GM18505 (cell line): Measurements from ENCODE around the gene SMC5.
A peak's percentile ranks its signal among the peaks of the same experiment; 100 is the strongest.
"Not testable (repeated sequence)": the region's sequence is repeated elsewhere in the genome, so short reads cannot be mapped to it uniquely, and the experiment has no call there.

Experiments used
- ATAC-seq: cut with Tn5 transposase; IDR thresholded peaks from one replicate; pipeline ENCODE4 v1.9.1; 2021; ENCODE audit not compliant: unreplicated experiment
- POLR2A ChIP-seq: IDR thresholded peaks from 4 replicates; pipeline ENCODE4 v1.6.1; 2011; ENCODE audit warnings: borderline replicate concordance; ENCODE audit not compliant: insufficient read depth, insufficient read length; ENCODE audit errors: extremely low read depth

Gene SMC5

DNA sequence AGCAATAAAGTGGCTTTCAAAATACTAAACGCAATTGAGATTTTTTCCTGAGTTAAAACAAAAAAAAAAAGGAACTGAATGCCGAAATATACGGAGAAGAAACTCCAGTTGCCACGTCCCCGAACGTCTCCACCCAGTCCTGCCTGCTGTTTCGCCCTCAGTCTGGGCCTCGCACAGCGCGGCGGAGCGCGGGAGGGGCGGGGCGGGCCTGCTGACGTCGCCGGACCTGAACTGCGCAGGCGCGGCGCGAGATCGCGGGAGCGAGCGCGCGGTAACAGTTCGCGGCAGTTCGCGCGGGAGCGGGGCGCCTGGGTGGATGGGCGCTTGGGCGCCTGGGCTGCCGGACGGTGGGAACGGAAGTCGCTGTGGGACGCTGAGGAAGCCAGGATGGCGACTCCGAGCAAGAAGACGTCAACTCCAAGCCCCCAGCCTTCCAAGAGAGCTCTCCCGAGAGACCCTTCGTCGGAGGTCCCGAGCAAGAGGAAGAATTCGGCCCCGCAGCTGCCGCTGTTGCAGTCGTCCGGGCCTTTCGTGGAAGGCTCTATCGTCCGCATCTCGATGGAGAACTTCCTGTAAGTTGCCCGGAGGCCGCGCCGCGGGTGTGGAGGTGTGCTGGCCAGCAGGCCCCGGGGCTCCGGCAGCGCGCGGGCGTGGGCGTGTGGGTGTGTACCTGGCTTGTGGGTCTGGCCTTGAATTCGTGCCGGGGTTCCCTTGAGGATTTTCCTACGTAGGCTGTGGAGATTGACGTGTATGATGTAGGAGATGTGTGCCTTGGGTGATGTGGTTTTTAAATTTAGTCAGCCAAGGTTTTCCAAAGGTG is at the start of gene SMC5:
SMC5 (plus strand) TSS at position 287 of the 820 bp plus-strand sequence; CDS start at position 388, 101 bp downstream.
- peak; percentile 95 for TF ChIP-seq POLR2A
- peak; percentile 88 for ATAC-seq

DNA sequence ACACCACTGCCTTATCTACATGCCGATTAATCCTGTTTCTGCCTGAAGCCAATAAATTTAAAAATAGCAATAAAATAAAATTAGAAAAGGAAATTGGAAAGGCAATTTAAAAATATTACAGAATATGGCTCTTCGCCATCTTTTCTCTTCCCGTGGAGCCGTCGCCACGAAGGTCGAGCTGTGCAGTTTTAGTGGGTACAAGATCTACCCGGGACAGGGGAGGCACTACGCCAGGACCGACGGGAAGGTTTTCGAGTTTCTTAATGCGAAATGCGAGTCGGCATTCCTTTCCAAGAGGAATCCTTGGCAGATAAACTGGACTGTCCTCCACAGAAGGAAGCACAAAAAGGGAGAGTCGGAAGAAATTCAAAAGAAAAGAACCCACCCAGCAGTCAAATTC is 41.7 kb upstream of the SMC5 start:
- TF ChIP-seq POLR2A: no peak
- ATAC-seq: no peak

DNA sequence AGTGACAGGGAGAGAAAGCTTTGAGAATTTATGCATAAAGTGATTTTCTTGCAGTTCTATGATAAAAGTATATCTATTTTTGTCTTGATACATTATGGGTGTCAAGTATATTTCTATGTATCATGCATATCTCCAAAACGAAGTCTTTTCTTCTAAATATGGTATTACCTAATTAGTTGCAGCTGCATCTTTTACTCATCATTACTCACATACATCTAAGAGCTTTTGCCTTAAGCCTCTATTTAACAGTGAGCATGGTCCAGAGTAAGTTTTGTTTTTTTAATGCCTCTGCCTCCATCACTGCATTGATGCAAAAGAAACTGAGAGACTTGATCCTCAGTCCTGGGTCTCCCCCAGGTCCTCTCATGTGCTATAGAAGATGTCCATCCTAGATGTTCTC is 40.0 kb upstream of the SMC5 start:
- TF ChIP-seq POLR2A: no peak
- no peak for ATAC-seq

DNA sequence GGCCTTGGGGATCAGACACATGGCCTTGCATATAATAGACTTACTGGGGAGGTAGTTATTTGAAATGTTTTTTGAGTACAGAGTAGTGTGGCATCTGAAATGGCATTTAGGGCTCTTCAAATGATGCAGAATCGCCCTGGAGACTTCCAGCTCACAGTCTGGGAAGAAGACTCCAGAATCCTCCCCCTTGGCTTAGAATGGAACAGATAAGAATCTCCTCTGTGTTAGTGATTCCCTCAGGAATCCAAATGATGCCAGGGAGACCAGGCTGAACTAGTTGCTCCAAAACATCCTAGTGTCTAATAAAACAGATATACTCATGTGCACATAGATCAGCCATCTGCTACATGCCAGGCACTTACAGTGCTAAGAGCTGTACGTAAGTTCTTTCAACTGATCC is 38.6 kb upstream of the SMC5 start:
- no peak for ATAC-seq
- TF ChIP-seq POLR2A: no peak

DNA sequence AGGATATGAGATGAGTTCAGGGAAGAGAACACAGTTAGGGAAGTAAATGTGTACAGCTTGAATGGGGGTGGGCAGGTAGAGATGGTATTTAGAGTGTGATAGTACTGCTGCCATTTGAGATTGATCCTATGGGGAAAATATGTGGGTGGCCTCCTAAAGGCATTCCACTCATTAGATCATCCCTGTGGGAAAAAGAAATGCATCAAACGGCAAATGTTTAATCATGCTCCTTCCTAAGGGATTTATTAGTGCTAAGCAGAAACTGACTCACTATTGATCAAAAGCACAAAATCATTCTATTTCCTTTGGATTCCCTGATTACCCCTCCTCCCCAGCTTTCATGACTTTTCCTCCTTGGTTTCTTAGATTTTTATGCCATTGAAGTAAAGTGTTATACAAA is 36.4 kb upstream of the SMC5 start:
- TF ChIP-seq POLR2A: no peak

DNA sequence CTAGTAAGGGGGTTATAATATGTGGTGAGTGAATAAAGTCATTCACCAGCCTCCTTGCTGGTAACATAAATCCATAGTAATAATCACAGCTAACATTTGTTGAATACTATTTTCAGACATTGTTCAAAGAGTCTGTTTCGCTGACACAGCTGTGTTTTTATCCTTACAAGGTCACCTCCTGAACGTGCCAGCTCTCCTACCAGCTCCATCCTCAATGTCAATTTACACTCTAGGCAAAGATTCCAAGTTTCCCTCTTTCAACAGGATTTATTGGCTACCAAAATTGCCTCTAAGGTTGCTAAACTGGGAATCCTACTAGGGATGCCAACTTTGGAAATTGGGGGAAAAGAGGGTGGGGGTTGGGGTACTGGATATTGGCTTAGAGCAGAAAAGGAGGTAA is 30.7 kb upstream of the SMC5 start:
- TF ChIP-seq POLR2A: no peak
- ATAC-seq: no peak

More for the DNA sequence above, 36.4 kb upstream of the SMC5 start:
- no peak for ATAC-seq

DNA sequence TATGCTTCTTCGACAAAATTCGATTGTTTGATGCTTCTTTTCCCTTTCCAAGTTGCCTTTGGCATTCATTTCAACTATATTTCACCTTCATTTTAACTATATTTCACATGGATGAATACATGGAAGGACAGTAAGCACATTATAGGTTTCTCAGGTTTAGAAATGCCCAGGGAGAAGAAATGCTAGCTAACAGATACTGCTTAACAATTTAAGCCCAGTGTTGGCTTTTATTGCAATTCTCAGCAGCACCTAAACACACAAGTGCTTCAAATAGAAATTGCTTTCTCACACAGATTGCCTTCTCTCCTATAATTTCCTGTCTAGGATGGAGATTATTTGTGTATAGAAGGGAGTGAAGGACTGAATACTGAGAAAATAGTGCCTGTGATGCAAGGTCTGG is 30.2 kb upstream of the SMC5 start:
- no peak for ATAC-seq

DNA sequence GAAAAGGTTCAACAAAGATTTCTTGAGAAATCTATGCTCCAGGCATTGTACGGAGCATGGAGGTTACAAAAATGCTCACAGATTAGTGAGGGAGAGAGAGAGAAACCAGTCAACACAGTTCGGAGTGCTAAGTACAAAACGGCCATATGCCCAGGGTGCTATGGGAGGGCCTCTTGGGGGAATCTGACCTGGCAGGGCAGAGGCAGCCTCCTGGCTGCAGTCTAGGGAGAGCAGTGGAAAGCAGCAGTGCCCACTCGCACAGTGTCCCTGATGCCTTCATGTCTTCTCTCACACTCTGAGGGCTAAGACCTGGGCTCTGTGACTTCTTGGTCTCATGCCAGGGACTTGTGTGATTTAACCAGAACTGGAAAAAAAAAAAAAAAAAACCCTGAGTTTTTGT is 29.8 kb upstream of the SMC5 start:
- TF ChIP-seq POLR2A: no peak
- no peak for ATAC-seq

More for the DNA sequence above, 30.2 kb upstream of the SMC5 start:
- no peak for TF ChIP-seq POLR2A

DNA sequence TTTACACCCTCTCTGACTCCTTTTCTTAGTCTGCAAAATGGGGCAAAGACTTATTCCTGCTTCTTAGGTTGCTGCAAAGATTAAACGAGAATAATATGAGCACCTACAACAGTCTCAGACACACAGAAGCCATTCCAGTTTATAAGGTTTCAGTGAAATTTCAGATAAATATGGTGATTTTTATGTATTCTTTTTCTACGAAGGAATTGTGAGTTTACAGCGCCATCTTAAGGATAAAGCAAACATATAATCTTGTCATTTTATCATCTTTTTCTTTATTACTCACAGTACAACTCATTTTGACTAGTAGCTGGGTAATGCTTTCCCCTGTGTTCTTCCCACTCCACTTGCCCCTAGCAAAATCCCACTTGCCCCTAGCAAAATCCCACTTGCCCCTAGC is 29.2 kb upstream of the SMC5 start:
- no peak for ATAC-seq

DNA sequence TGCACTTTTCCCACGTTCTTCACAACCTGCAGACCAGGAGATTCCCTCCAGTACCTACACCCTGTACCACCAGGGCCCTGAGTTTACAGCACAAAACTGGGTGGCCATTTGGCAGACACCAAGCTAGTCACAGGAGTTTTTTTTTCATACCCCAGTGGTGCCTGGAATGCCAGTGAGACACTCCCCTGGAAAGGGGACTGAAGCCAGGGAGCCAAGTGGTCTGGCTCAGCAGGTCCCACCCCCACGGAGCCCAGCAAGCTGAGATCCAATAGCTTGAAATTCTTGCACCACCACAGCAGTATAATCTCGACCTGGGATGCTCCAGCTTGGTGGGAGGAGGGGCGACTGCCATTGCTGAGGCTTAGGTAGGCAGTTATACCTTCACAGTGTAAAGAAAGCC is 26.3 kb upstream of the SMC5 start:
- TF ChIP-seq POLR2A: no peak
- no peak for ATAC-seq

More for the DNA sequence above, 29.2 kb upstream of the SMC5 start:
- TF ChIP-seq POLR2A: no peak

DNA sequence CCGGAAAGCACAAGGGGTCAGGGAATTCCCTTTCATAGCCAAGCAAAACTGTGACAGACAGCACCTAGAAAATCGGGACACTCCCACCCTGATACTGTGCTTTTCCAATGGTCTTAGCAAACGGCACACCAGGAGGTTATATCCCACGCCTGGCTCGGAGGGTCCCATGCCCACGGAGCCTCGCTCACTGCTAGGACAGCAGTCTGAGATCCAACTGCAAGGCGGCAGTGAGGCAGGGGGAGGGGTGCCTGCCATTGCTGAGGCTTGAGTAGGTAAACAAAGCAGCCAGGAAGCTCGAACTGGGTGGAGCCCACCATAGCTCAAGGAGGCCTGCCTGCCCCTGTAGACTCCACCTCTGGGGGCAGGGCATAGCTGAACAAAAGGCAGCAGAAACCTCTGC is 24.6 kb upstream of the SMC5 start:
- ATAC-seq: not testable (repeated sequence)

DNA sequence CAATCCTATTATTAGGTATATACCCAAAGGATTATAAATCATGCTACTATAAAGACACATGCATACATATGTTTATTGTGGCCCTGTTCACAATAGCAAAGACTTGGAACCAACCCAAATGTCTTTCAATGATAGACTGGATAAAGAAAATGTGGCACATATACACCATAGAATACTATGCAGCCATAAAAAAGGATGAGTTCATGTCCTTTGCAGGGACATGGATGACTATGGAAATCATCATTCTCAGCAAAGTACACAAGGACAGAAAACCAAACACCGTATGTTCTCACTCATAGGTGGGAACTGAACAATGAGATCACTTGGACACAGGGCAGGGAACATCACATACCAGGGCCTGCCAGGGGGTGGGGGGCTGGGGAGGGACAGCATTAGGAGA is 12.8 kb upstream of the SMC5 start:
- not testable (repeated sequence) for ATAC-seq

DNA sequence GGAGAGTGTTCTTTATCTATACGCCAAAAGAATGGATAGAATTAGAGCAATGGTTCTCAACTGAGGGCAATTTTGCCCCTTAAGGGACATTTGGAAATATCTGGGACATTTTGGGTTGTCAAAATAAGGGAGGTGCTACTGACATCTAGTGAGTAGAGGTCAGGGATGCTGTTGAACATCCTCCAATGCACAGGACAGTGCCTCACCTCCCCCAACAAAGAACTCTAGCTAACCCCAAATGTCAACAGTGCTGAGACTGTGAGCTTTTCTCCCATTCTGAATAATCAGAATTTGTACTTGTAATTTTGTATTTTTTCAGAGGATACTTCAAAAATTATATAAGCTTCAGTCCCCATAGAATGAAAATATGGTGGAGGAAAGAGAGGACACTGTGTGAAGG is 8.6 kb upstream of the SMC5 start:
- no peak for TF ChIP-seq POLR2A
- no peak for ATAC-seq

DNA sequence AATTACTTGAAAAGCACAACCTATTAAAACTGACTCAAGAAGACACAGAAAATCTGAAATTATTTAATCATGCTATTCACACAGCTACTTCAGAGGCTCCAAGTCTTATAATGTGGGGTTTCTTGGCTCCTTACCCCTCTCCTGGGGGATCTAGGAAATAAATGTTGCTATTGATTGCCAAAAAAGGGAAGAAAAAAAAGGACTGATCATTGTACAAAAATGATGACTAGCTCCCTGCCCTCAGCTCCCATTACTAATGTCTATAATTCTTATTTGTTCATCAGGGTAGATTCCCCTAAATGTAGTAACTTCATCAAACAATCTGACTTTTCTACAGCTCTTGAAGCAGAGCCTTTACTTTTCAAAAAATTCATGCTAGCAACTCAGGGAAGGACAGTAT is 3.3 kb upstream of the SMC5 start:
- TF ChIP-seq POLR2A: no peak
- ATAC-seq: no peak

DNA sequence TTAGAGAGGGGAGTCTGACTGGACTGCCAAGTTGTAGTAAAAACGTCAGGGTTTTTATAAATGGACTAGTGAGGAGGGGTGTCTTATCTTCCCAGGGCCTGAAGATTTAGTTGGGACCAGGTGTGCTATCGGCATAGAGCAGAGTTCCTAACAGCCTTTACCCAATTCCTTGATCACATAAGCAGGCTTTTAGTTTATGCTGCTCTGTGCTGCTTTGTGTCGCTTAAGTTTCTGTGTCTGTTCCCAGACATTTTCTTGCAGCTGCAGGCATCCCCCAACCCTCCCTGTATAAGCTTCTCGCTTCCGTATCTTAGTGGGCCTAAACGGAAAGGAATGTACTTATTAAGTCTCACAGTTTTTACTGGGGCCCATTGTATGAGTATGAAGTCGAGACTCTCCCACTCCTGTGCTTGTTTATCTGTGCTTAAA is 2.6 kb upstream of the SMC5 start:
- no peak for ATAC-seq
- TF ChIP-seq POLR2A: no peak
